CD8-positive, alpha-beta memory T cell (primary cell): ENCODE results near the gene FCHO2. TPM values are rescaled to one million over a fixed set of nuclear protein-coding genes. Genes with fewer than 3 reads are reported as not detected.
"Not testable (repeated sequence)": the region's sequence is repeated elsewhere in the genome, so short reads cannot be mapped to it uniquely, and the experiment has no call there.

Experiments
- CTCF ChIA-PET: fragments of 350-600 bp; sonication (Branson Sonifier 250); formaldehyde crosslinking; loops from one replicate; lab custom pipeline; 2021; ENCODE audit warnings: antibody characterized with exemption; lab: Charles Lee
- POLR2A ChIA-PET: fragments of 350-600 bp; sonication (Branson Sonifier 250); formaldehyde crosslinking; loops from one replicate; lab custom pipeline; 2021; ENCODE audit warnings: antibody characterized with exemption; lab: Charles Lee
- DNase-seq, 5 donors: peaks; one replicate each; pipeline versions ENCODE4 v3.0.0 to v3.0.0-alpha.2; 2020 to 2022; ENCODE audit warnings: mixed read lengths in 1 of 5
- H3K27ac ChIP-seq: one replicate; pipeline ENCODE4 v1.7.0; 2013; ENCODE audit warnings: low read depth, mild to moderate bottlenecking, low read length, moderate library complexity
- H3K27me3 ChIP-seq: 2 replicates; pipeline ENCODE4 v1.7.0; 2013; ENCODE audit warnings: low read length, mild to moderate bottlenecking; ENCODE audit not compliant: insufficient read depth, poor library complexity, severe bottlenecking
- H3K36me3 ChIP-seq: 2 replicates; pipeline ENCODE4 v1.7.0; 2013; ENCODE audit warnings: mild to moderate bottlenecking, low read length, moderate library complexity; ENCODE audit not compliant: insufficient read depth
- H3K4me1 ChIP-seq: 2 replicates; pipeline ENCODE4 v1.7.0; 2013; ENCODE audit warnings: mild to moderate bottlenecking, low read length, moderate library complexity; ENCODE audit not compliant: insufficient read depth
- H3K4me3 ChIP-seq: 2 replicates; pipeline ENCODE4 v1.7.0; 2013; ENCODE audit warnings: mild to moderate bottlenecking, low read length
- H3K9me3 ChIP-seq: 2 replicates; pipeline ENCODE4 v1.7.0; 2013; ENCODE audit warnings: mild to moderate bottlenecking, low read length
- H3K27ac Mint-ChIP-seq, 8 donors: one replicate each; pipeline ENCODE4 v1.8.0; 2020 to 2021; ENCODE audit warnings: mixed read lengths in 8 of 8, mild to moderate bottlenecking in 6 of 8, inconsistent platforms in 3 of 8, moderate library complexity in 3 of 8
- H3K27me3 Mint-ChIP-seq, 2 donors: one replicate each; pipeline ENCODE4 v1.8.0; 2020 to 2021; ENCODE audit warnings: mixed read lengths in 2 of 2, mild to moderate bottlenecking in 1 of 2, moderate library complexity in 1 of 2
- H3K36me3 Mint-ChIP-seq, 3 donors: one replicate each; pipeline ENCODE4 v1.8.0; 2020 to 2021; ENCODE audit warnings: mixed read lengths in 3 of 3, inconsistent platforms in 1 of 3, mild to moderate bottlenecking in 1 of 3
- H3K4me1 Mint-ChIP-seq, 3 donors: one replicate each; pipeline ENCODE4 v1.8.0; 2020 to 2021; ENCODE audit warnings: mixed read lengths in 3 of 3, inconsistent platforms in 1 of 3, mild to moderate bottlenecking in 1 of 3
- H3K4me3 Mint-ChIP-seq, 7 donors: one replicate each; pipeline ENCODE4 v1.8.0; 2020 to 2021; ENCODE audit warnings: mixed read lengths in 7 of 7, mild to moderate bottlenecking in 6 of 7, moderate library complexity in 4 of 7, inconsistent platforms in 2 of 7
- H3K9me3 Mint-ChIP-seq, 5 donors: one replicate each; pipeline ENCODE4 v1.8.0; 2020 to 2022; ENCODE audit warnings: mixed read lengths in 5 of 5, mild to moderate bottlenecking in 3 of 5, moderate library complexity in 2 of 5, inconsistent platforms in 1 of 5
- polyA plus RNA-seq: library from polyadenylated mRNA; unstranded; fragments of 300-500 nt; fragmentation: Illumina TruSeq; gene quantifications from one replicate; pipeline ENCODE4 v1.2.3, GENCODE V29; 2021
- total RNA-seq, 2 experiments: library from RNA; stranded (reverse); gene quantifications; one replicate each; pipeline ENCODE4 v1.2.3, GENCODE V29; 2021

The FCHO2 gene
- total and polyA plus RNA-seq, 3 experiments from 2014 or later = 0.98 to 4.2 (median 3.9) TPM

DNA sequence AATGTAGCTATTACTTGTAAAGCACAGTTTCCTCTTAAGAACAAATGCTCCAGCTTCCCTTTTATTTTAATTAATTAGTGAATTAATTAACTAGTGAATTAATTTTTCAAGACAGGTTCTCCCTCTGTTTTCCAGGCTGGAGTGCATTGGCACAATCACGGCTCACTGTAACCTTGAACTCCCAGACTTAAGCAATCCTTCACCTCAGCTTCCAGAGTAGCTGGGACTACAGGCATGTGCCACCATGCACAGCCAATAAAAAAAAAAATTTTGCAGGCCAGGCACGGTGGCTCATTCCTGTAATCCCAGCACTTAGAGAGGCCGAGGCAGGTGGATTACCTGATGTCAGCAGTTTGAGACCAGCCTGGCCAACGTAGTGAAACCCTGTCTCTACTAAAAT lies 44.1 kb downstream of the FCHO2 start:
- Histone ChIP-seq H3K27ac (no peak overlapping the region), H3K36me3 (no peaks in the 10 kb centered on the region), H3K9me3 (no peaks in the 10 kb centered on the region), H3K4me1 (no peaks in the 10 kb centered on the region), H3K27me3 (no peaks in the 10 kb centered on the region), H3K4me3 (no peak overlapping the region)
- Mint-ChIP-seq H3K36me3 (peaks cover 0 to 4% (median 1%) of the 10 kb centered on the region in 3 donors), H3K27ac (no peak overlapping the region), H3K4me1 (no peaks in the 10 kb centered on the region), H3K4me3 (no peak overlapping the region), H3K27me3 (no peaks in the 10 kb centered on the region), H3K9me3 (peaks cover 0 to under 1% (median 0%) of the 10 kb centered on the region in 5 donors)
- no peak for DNase-seq
- ChIA-PET POLR2A (no interaction called here), CTCF (no interaction called here)

DNA sequence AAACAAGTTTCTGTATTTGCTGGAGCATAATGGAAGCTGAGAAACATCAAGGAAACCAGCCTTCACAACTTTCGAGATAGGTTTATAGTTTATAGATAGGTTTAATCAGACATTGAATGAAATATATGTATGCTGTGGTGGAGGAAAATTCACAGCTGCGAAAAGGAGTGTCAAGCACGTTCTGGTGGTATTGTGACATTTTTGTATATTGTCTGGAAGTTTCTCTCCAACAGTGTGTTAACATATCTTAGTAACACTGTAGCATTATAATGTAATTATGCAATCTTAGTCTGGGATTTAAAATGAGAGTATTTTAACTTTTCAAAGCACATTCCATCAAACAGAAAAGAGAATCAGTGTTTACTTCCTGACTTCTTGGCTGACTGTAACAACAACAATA lies 50.0 kb downstream of the FCHO2 start:
- POLR2A ChIA-PET = no interaction called here
- Mint-ChIP-seq H3K36me3 (peaks cover 0 to 1% (median 0%) of the 10 kb centered on the region in 3 donors), H3K9me3 (no peaks in the 10 kb centered on the region), H3K27me3 (no peaks in the 10 kb centered on the region), H3K4me1 (no peaks in the 10 kb centered on the region), H3K4me3 (no peak overlapping the region), H3K27ac (no peak overlapping the region)
- no peak for DNase-seq
- H3K4me1 ChIP-seq = no peaks in the 10 kb centered on the region
- no peaks in the 10 kb centered on the region for H3K9me3 ChIP-seq
- H3K27me3 ChIP-seq = no peaks in the 10 kb centered on the region
- CTCF ChIA-PET = interaction anchor here (1.2 kb wide), 1 partner anchor 12 kb away, joined by 4 read pairs; no protein-coding TSS in a partner anchor
- no peak overlapping the region for H3K4me3 ChIP-seq
- no peaks in the 10 kb centered on the region for H3K36me3 ChIP-seq
- no peak overlapping the region for H3K27ac ChIP-seq

DNA sequence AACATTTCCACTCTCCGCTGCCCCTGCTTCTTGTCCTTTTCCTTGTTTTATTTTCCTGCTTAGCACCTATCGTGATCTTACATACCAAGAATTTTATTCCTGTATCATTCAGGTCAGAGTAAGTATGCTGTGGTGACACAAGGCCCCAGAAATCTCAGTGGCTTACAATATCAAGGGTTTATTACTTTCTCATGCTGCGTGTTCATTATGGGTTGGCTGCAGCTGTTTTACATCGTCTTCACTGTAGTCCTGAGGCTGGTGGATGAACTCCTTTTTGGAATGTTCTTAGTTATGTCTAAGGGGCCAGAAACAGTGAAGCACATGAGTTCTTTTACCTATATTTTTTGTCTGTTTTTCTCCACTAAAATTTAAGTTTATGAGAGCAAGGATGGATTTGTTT lies 51.2 kb downstream of the FCHO2 start:
- Histone ChIP-seq H3K9me3 (no peaks in the 10 kb centered on the region), H3K4me1 (no peaks in the 10 kb centered on the region), H3K27me3 (no peaks in the 10 kb centered on the region), H3K4me3 (no peak overlapping the region), H3K27ac (no peak overlapping the region), H3K36me3 (no peaks in the 10 kb centered on the region)
- Mint-ChIP-seq H3K9me3 (no peaks in the 10 kb centered on the region), H3K4me1 (no peaks in the 10 kb centered on the region), H3K27ac (no peak overlapping the region), H3K36me3 (peaks cover 0 to 1% (median 0%) of the 10 kb centered on the region in 3 donors), H3K4me3 (no peak overlapping the region), H3K27me3 (peaks cover 0 to under 1% of the 10 kb centered on the region in 2 donors)
- POLR2A ChIA-PET = no interaction called here
- no peak for DNase-seq
- CTCF ChIA-PET = no interaction called here

DNA sequence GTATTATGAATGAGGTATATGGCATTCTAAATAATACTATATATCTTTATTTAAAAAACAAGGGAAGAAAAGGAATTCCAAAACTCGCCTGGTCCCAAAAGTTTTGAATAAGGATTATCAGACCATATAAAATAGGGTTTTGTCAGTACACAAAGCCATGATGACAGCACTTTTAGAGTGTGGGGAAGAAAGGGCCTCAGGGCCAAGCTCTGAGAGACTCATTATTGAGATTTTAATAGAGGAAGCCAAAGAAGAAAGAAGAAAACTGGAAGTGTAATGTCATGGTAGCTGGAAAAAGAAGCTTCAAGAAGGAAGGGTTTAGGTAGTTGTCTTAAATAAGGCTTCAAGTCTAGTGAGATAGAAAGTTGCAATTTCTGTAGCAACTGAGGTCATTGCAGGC lies 53.0 kb downstream of the FCHO2 start:
- Mint-ChIP-seq H3K4me3 (no peak overlapping the region), H3K27me3 (peaks cover 0 to 3% of the 10 kb centered on the region in 2 donors), H3K36me3 (peaks cover 0 to 2% (median 1%) of the 10 kb centered on the region in 3 donors), H3K9me3 (no peaks in the 10 kb centered on the region), H3K27ac (no peak overlapping the region), H3K4me1 (no peaks in the 10 kb centered on the region)
- no peak for DNase-seq
- Histone ChIP-seq H3K36me3 (no peaks in the 10 kb centered on the region), H3K27me3 (no peaks in the 10 kb centered on the region), H3K9me3 (no peaks in the 10 kb centered on the region), H3K4me1 (no peaks in the 10 kb centered on the region), H3K4me3 (no peak overlapping the region), H3K27ac (no peak overlapping the region)
- ChIA-PET POLR2A (no interaction called here), CTCF (no interaction called here)

DNA sequence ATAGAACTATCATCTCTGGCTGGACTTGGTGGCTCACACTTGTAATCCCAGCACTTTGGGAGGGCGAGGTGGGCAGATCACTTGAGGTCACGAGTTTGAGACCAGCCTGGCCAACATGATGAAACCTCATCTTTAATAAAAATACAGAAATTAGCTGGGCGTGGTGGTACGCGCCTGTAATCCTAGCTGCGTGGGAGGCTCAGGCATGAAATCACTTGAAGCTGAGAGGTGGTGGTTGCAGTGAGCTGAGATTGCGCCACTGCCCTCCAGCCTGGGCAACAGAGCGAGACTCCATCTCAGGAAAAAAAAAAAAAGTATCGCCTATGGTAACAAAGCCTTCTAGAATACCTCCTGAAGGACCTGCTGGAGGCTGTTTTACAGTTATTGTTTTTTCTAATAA lies 55.8 kb downstream of the FCHO2 start:
- H3K9me3 Mint-ChIP-seq, CTCF ChIA-PET, H3K4me3 ChIP-seq, H3K4me3 Mint-ChIP-seq, H3K27ac Mint-ChIP-seq, H3K27me3 Mint-ChIP-seq, POLR2A ChIA-PET, H3K9me3 ChIP-seq, H3K36me3 Mint-ChIP-seq, H3K4me1 Mint-ChIP-seq, H3K4me1 ChIP-seq, H3K27me3 ChIP-seq, H3K36me3 ChIP-seq, H3K27ac ChIP-seq, DNase-seq: not testable (repeated sequence)

DNA sequence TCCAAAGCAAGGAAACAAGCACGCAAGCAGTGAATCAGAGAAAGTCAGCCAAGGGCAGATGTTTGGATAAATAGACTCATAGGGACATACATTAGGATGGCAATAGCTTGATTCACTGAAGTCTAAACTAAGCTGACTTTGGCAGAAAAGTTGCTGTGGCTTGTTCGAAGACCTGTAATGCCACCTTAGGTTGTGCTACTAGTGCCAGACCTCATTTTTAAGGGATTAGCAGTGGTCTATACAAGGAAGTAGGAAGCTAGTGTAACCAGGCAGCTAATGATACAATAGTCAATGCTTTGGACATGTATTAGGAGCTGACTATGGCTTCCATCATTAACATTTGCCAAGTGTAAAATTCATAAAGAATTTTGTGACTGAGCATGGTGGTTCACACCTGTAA lies 63.1 kb downstream of the FCHO2 start:
- Histone ChIP-seq H3K27ac (no peak overlapping the region), H3K4me1 (no peaks in the 10 kb centered on the region), H3K27me3 (no peaks in the 10 kb centered on the region), H3K36me3 (no peaks in the 10 kb centered on the region), H3K4me3 (no peak overlapping the region), H3K9me3 (no peaks in the 10 kb centered on the region)
- H3K4me1 Mint-ChIP-seq = no peaks in the 10 kb centered on the region
- POLR2A ChIA-PET = no interaction called here
- no peak overlapping the region for H3K4me3 Mint-ChIP-seq
- H3K27ac Mint-ChIP-seq = no peak overlapping the region
- H3K9me3 Mint-ChIP-seq = no peaks in the 10 kb centered on the region
- peaks cover 0 to 1% of the 10 kb centered on the region in 2 donors for H3K27me3 Mint-ChIP-seq
- peaks cover 0 to 3% (median 0%) of the 10 kb centered on the region in 3 donors for H3K36me3 Mint-ChIP-seq
- CTCF ChIA-PET = no interaction called here
- DNase-seq = no peak

DNA sequence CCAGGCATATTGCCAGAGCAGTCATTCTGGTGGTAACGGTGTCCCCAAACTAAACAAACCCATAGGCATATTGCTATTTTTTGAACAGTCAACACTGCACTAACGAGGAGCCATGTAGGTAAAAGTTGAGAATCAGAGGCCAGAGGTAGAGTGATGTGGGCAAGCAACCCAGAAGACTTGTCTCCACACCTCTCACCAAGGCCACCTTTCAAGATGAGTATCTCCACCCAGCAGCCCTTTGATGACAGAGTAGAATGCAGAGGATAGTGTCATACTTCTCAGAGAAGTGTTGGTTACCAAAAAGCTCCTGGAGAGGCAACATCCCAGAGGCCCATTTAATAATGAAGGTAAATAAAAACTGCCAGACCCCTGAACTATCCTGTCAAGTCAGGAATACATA lies 63.9 kb downstream of the FCHO2 start:
- H3K4me3 ChIP-seq = no peak overlapping the region
- no peaks in the 10 kb centered on the region for H3K36me3 ChIP-seq
- Mint-ChIP-seq H3K9me3 (no peaks in the 10 kb centered on the region), H3K4me3 (no peak overlapping the region), H3K27me3 (no peaks in the 10 kb centered on the region), H3K4me1 (no peaks in the 10 kb centered on the region), H3K27ac (peak overlapping the region in 1 of 8 donors; percentile 64), H3K36me3 (peaks cover 0 to 3% (median 0%) of the 10 kb centered on the region in 3 donors)
- ChIA-PET CTCF (no interaction called here), POLR2A (no interaction called here)
- no peak overlapping the region for H3K27ac ChIP-seq
- no peaks in the 10 kb centered on the region for H3K27me3 ChIP-seq
- DNase-seq = no peak
- no peaks in the 10 kb centered on the region for H3K9me3 ChIP-seq
- no peaks in the 10 kb centered on the region for H3K4me1 ChIP-seq

DNA sequence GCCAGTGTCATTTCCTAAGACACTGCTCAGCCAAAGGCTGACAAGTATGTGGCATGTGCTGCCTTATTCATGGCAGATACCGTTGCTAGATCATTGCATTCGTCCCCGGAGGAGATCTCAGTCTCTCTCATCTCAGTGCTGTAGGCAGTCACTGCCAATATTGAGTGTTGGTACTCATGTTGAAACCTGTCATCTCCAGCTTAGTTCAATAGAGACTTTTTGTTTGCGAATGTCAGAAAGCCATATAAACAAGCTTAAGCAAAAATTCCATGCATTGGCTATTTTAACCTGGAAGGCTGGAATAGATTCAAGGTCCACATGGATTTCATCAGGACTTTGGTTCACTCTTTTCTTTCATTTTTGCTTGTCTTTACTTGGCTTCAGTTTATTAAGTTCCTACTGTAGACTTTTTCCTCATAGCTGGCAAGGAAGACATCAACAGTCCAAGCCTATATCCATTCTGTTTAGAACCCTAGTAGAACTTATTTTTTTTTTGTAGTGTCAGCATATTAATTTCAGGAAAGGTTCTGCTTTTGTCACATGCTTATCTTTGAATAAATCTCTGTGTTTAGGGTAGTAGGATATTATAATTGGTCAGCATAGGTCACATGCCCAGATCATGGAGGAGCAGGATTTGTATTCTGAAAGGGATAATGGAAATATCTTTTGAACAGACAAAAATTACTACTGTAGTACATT lies 66.8 kb downstream of the FCHO2 start:
- Mint-ChIP-seq H3K9me3 (no peaks in the 10 kb centered on the region), H3K27ac (peak overlapping the region in 1 of 8 donors; percentile 67), H3K27me3 (no peaks in the 10 kb centered on the region), H3K4me1 (no peaks in the 10 kb centered on the region), H3K4me3 (no peak overlapping the region), H3K36me3 (peaks cover 0 to 8% (median 7%) of the 10 kb centered on the region in 3 donors)
- Histone ChIP-seq H3K4me3 (no peak overlapping the region), H3K27me3 (no peaks in the 10 kb centered on the region), H3K27ac (no peak overlapping the region), H3K4me1 (no peaks in the 10 kb centered on the region), H3K36me3 (no peaks in the 10 kb centered on the region), H3K9me3 (no peaks in the 10 kb centered on the region)
- no peak for DNase-seq
- ChIA-PET POLR2A (no interaction called here), CTCF (no interaction called here)
